Measurements from ENCODE around the gene ILDR1.

- TF ChIP-seq CTCF (IDR thresholded peaks at IDR 0.05): no peak
- TF ChIP-seq POLR2A (IDR thresholded peaks at IDR 0.05): no peak
Measured at GRCh38 chr3:121999931-122000330, 22.1 kb downstream of the ILDR1 start.

Measured in uterus (tissue), 2 donors.